Endothelial cell of umbilical vein (primary cell): ENCODE data around the gene ELK3. TPM values are rescaled to one million over a fixed set of nuclear protein-coding genes. Genes with fewer than 3 reads are reported as not detected.

Source experiments
- BruUV-seq: library from RNA; stranded (reverse); fragments of 400-500 nt; replicated peaks from 2 replicates; lab custom pipeline; 2021; lab: Mats Ljungman, UMichigan
- CTCF ChIA-PET: fragments of 300-600, 350-600 bp; sonication (Branson Sonifier 250); formaldehyde crosslinking; loops from one replicate; lab custom pipeline; 2021; ENCODE audit warnings: antibody characterized with exemption, inconsistent platforms; lab: Charles Lee
- POLR2A ChIA-PET: fragments of 300-600, 350-600 bp; sonication (Branson Sonifier 250); formaldehyde crosslinking; loops from one replicate; lab custom pipeline; 2021; ENCODE audit warnings: antibody characterized with exemption, inconsistent platforms; lab: Charles Lee
- DNase-seq: peaks from one replicate; pipeline ENCODE4 v3.0.0-alpha.2; 2011; ENCODE audit warnings: low read depth, low spot score
- FAIRE-seq: peaks from 2 replicates; lab custom pipeline; 2011; peaks lifted over from hg19 to GRCh38; lab: Jason Lieb, UNC
- H2AFZ ChIP-seq: 2 replicates; pipeline ENCODE4 v1.6.0; 2012; ENCODE audit warnings: low read depth, low read length, control low read depth, inconsistent platforms
- H3K27ac ChIP-seq: 2 replicates; pipeline ENCODE4 v1.5.1; 2011; ENCODE audit warnings: low read depth, mild to moderate bottlenecking, control low read depth, low read length, moderate library complexity; ENCODE audit not compliant: insufficient read depth
- H3K27me3 ChIP-seq, 2 experiments: 2 replicates each; pipeline versions ENCODE4 v1.6.0 to v1.6.1; 2011; ENCODE audit warnings: low read length in 2 of 2, mixed read lengths in 1 of 2; ENCODE audit not compliant: control insufficient read depth in 2 of 2, insufficient read depth in 2 of 2
- H3K36me3 ChIP-seq, 2 experiments: 2 replicates in 1 of 2; 3 replicates in 1 of 2; pipeline ENCODE4 v1.5.1; 2011; ENCODE audit warnings: low read length in 2 of 2, mild to moderate bottlenecking in 1 of 2, moderate library complexity in 1 of 2; ENCODE audit not compliant: control insufficient read depth in 2 of 2, insufficient read depth in 2 of 2; ENCODE audit errors: extremely low read depth in 1 of 2
- H3K4me1 ChIP-seq: 3 replicates; pipeline ENCODE4 v1.5.1; 2011; ENCODE audit warnings: mild to moderate bottlenecking, low read length; ENCODE audit not compliant: control insufficient read depth, insufficient read depth; ENCODE audit errors: extremely low read depth
- H3K4me2 ChIP-seq: 2 replicates; pipeline ENCODE4 v1.6.1; 2011; ENCODE audit warnings: low read length, control low read depth, mixed read lengths; ENCODE audit not compliant: insufficient read depth
- H3K4me3 ChIP-seq, 3 experiments: fragments of 200-600 bp in 1 of 3; sonication (generic), shearing (Covaris generic) in 1 of 3; replicated peaks in 1 of 3; 2 replicates each; pipeline ENCODE4 v1.5.1; 2011 to 2016; ENCODE audit warnings: control low read depth in 3 of 3, low read length in 3 of 3, mild to moderate bottlenecking in 2 of 3, inconsistent platforms in 1 of 3, low read depth in 1 of 3, moderate library complexity in 1 of 3; ENCODE audit not compliant: insufficient read depth in 1 of 3
- H3K79me2 ChIP-seq: 2 replicates; pipeline ENCODE4 v1.6.0; 2012; ENCODE audit warnings: low read length, inconsistent platforms; ENCODE audit not compliant: control insufficient read depth, insufficient read depth
- H3K9ac ChIP-seq: replicated peaks from 2 replicates; pipeline ENCODE3; 2011; ENCODE audit warnings: low read length, control low read depth; ENCODE audit not compliant: insufficient read depth; ENCODE audit errors: extremely low read depth
- H3K9me1 ChIP-seq: replicated peaks from 3 replicates; pipeline ENCODE4 v1.6.0; 2011; ENCODE audit warnings: mild to moderate bottlenecking, low read length; ENCODE audit not compliant: control insufficient read depth, insufficient read depth; ENCODE audit errors: extremely low read depth
- H3K9me3 ChIP-seq: replicated peaks from 2 replicates; pipeline ENCODE4 v1.5.1; 2012; ENCODE audit warnings: low read length, inconsistent platforms; ENCODE audit not compliant: control insufficient read depth, insufficient read depth
- H4K20me1 ChIP-seq: replicated peaks from 2 replicates; pipeline ENCODE3; 2011; ENCODE audit warnings: mild to moderate bottlenecking, low read length; ENCODE audit not compliant: control insufficient read depth, insufficient read depth; ENCODE audit errors: extremely low read depth
- FOS ChIP-seq: IDR thresholded peaks from 2 replicates; pipeline ENCODE4 v1.6.1; 2011; ENCODE audit warnings: mild to moderate bottlenecking, low read length, moderate library complexity, borderline replicate concordance; ENCODE audit not compliant: insufficient read depth
- GATA2 ChIP-seq: IDR thresholded peaks from 2 replicates; pipeline ENCODE4 v1.7.0; 2011; ENCODE audit warnings: low read depth, mild to moderate bottlenecking, moderate library complexity, mixed read lengths, low read length; ENCODE audit not compliant: insufficient read length, insufficient read depth
- JUN ChIP-seq: IDR thresholded peaks from 2 replicates; pipeline ENCODE4 v1.6.1; 2011; ENCODE audit warnings: borderline replicate concordance, low read depth; ENCODE audit not compliant: insufficient read length, insufficient read depth
- MYC ChIP-seq: IDR thresholded peaks from one replicate; pipeline ENCODE4 v1.6.1; 2011; ENCODE audit warnings: mild to moderate bottlenecking, low read depth, low read length
- POLR2A ChIP-seq: IDR thresholded peaks from 2 replicates; pipeline ENCODE4 v1.6.1; 2012; ENCODE audit warnings: low read depth, mild to moderate bottlenecking, control low read depth, low read length
- POLR2AphosphoS5 ChIP-seq: IDR thresholded peaks from 2 replicates; pipeline ENCODE4 v1.6.1; 2012; ENCODE audit warnings: low read depth, mild to moderate bottlenecking, control low read depth, low read length, moderate library complexity; ENCODE audit not compliant: insufficient read depth
- dilution Hi-C: fragments of 300-500 bp; cut with MboI; formaldehyde crosslinking; loops from one replicate; pipeline ENCODE4 v1.15.0; 2019; ENCODE audit warnings: low sequenced_read_pairs; ENCODE audit not compliant: extremely low pct_ligation_motif_present
- intact Hi-C: fragments of 100-400 bp; cut with micrococcal nuclease; formaldehyde crosslinking; loops from one replicate; pipeline ENCODE4 v1.10.0; 2022
- polyA plus RNA-seq, 4 experiments: library from polyadenylated mRNA; depleted of rRNA in 3 of 4; stranded (reverse) in 3 of 4; unstranded in 1 of 4; fragments of >200 nt; gene quantifications; 2 replicates each; pipeline versions ENCODE4 v1.2.1 to v1.2.3, GENCODE V29; 2011 to 2012; ENCODE audit warnings: missing spikeins in 1 of 4
- total RNA-seq: library from RNA; stranded (reverse); gene quantifications from 2 replicates; pipeline ENCODE4 v1.2.3, GENCODE V29; 2021
- TF ChIP-seq, protein P1 (sequence below), 2 donors: IDR thresholded peaks; 1 replicate in 1 of 2; 2 replicates in 1 of 2; pipeline ENCODE4 v1.5.1; 2011; ENCODE audit warnings: low read length in 2 of 2, mild to moderate bottlenecking in 2 of 2, moderate library complexity in 2 of 2, control low read depth in 1 of 2, inconsistent platforms in 1 of 2, low read depth in 1 of 2; ENCODE audit not compliant: insufficient read depth in 1 of 2; ENCODE audit errors: extremely low read depth in 1 of 2
- TF ChIP-seq, protein P2 (sequence below): IDR thresholded peaks from 2 replicates; pipeline ENCODE4 v1.6.1; 2011; ENCODE audit not compliant: insufficient read depth, insufficient read length

The ELK3 gene
- total and polyA plus RNA-seq, 2 donors (not counting 3 experiments of a cell fraction or from before 2014, with no cell fraction given), result 64.8 to 132 TPM

DNA sequence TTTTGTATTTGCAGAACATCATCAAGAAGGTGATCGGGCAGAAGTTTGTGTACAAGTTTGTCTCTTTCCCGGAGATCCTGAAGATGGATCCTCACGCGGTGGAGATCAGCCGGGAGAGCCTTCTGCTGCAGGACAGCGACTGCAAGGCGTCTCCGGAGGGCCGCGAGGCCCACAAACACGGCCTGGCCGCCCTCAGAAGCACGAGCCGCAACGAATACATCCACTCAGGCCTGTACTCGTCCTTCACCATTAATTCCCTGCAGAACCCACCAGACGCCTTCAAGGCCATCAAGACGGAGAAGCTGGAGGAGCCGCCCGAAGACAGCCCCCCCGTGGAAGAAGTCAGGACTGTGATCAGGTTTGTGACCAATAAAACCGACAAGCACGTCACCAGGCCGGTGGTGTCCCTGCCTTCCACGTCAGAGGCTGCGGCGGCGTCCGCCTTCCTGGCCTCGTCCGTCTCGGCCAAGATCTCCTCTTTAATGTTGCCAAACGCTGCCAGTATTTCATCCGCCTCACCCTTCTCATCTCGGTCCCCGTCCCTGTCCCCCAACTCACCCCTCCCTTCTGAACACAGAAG is 52.8 kb downstream of the ELK3 start:
- FAIRE-seq (no peak), DNase-seq (no peak)
- TF ChIP-seq POLR2AphosphoS5 (peak; percentile 12), JUN (no peak)
- dilution Hi-C loops, result no loop called here
- intact Hi-C loops, result no loop called here
- no peak overlapping the region for H3K4me2 ChIP-seq
- no peak overlapping the region for H3K27ac ChIP-seq
- no peak overlapping the region for H3K4me3 ChIP-seq
- no peaks in the 10 kb centered on the region for H3K27me3 ChIP-seq
- ChIA-PET CTCF (no interaction called here), POLR2A (no interaction called here)
- H2AFZ ChIP-seq, result no peak overlapping the region
- H3K4me1 ChIP-seq, result peaks cover 34% of the 10 kb centered on the region
- no peaks in the 10 kb centered on the region for H3K9me1 ChIP-seq
- H3K9ac ChIP-seq, result no peak overlapping the region
- H3K79me2 ChIP-seq, result peaks cover 99% of the 10 kb centered on the region
- H4K20me1 ChIP-seq, result peaks cover 8% of the 10 kb centered on the region
- peaks cover 20 to 62% of the 10 kb centered on the region in 2 experiments for H3K36me3 ChIP-seq
- TSS peak; percentile 49 for BruUV-seq
- H3K9me3 ChIP-seq, result no peaks in the 10 kb centered on the region

GRCh38 chr12:96247563-96247962 is 53.4 kb downstream of the ELK3 start:
- peaks cover 28% of the 10 kb centered on the region for H3K4me1 ChIP-seq
- H3K79me2 ChIP-seq, result peaks cover 99% of the 10 kb centered on the region
- TF ChIP-seq, protein P1, sequence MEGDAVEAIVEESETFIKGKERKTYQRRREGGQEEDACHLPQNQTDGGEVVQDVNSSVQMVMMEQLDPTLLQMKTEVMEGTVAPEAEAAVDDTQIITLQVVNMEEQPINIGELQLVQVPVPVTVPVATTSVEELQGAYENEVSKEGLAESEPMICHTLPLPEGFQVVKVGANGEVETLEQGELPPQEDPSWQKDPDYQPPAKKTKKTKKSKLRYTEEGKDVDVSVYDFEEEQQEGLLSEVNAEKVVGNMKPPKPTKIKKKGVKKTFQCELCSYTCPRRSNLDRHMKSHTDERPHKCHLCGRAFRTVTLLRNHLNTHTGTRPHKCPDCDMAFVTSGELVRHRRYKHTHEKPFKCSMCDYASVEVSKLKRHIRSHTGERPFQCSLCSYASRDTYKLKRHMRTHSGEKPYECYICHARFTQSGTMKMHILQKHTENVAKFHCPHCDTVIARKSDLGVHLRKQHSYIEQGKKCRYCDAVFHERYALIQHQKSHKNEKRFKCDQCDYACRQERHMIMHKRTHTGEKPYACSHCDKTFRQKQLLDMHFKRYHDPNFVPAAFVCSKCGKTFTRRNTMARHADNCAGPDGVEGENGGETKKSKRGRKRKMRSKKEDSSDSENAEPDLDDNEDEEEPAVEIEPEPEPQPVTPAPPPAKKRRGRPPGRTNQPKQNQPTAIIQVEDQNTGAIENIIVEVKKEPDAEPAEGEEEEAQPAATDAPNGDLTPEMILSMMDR (IDR thresholded peaks at IDR 0.05; ENCODE audit: extremely low read depth in 1 of 2, insufficient read depth in 1 of 2, low read depth in 1 of 2, low read length in 2 of 2), result no peak
- TF ChIP-seq MYC, result no peak
- no peak for TF ChIP-seq JUN
- TF ChIP-seq, protein P2, sequence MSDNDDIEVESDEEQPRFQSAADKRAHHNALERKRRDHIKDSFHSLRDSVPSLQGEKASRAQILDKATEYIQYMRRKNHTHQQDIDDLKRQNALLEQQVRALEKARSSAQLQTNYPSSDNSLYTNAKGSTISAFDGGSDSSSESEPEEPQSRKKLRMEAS, result no peak
- TF ChIP-seq POLR2AphosphoS5, result no peak
- TF ChIP-seq POLR2A, result no peak
- TF ChIP-seq FOS, result peak; percentile 73
- TF ChIP-seq GATA2, result no peak
- H4K20me1 ChIP-seq, result peaks cover 8% of the 10 kb centered on the region
- no peak overlapping the region for H3K4me2 ChIP-seq
- peaks cover 20 to 61% of the 10 kb centered on the region in 2 experiments for H3K36me3 ChIP-seq
- FAIRE-seq (no peak), DNase-seq (no peak)
- H2AFZ ChIP-seq, result no peak overlapping the region
- dilution Hi-C loops, result no loop called here
- no peak overlapping the region for H3K4me3 ChIP-seq
- no peak overlapping the region for H3K27ac ChIP-seq
- H3K9me1 ChIP-seq, result no peaks in the 10 kb centered on the region
- H3K27me3 ChIP-seq, result no peaks in the 10 kb centered on the region
- no peaks in the 10 kb centered on the region for H3K9me3 ChIP-seq
- intact Hi-C loops, result no loop called here
- ChIA-PET CTCF (no interaction called here), POLR2A (no interaction called here)
- no TSS peak for BruUV-seq
- H3K9ac ChIP-seq, result no peak overlapping the region
